Measurements from ENCODE around the gene NDUFS7. TPM values are rescaled to one million over a fixed set of nuclear protein-coding genes. Genes with fewer than 3 reads are reported as not detected.
"Not testable (repeated sequence)": the region's sequence is repeated elsewhere in the genome, so short reads cannot be mapped to it uniquely, and the experiment has no call there.

The NDUFS7 gene
- total and polyA plus RNA-seq, 2 donors (not counting 3 experiments of a cell fraction or from before 2014, with no cell fraction given) = 101 to 224 TPM

- peaks cover 83% of the 10 kb centered on the region for H3K79me2 ChIP-seq (ENCODE audit: control insufficient read depth, insufficient read depth, low read length)
- BruUV-seq (replicated peaks) = no TSS peak
- H3K9ac ChIP-seq (replicated peaks; ENCODE audit: extremely low read depth, insufficient read depth, low read length) = no peak overlapping the region
- no peak overlapping the region for H3K4me3 ChIP-seq (replicated peaks in 1 of 3; ENCODE audit: insufficient read depth in 1 of 3, low read depth in 1 of 3, low read length in 3 of 3)
- H3K4me1 ChIP-seq (ENCODE audit: control insufficient read depth, extremely low read depth, insufficient read depth, low read length) = peaks cover 19% of the 10 kb centered on the region
- no peaks in the 10 kb centered on the region for H4K20me1 ChIP-seq (replicated peaks; ENCODE audit: control insufficient read depth, extremely low read depth, insufficient read depth, low read length)
- TF ChIP-seq EZH2 (IDR thresholded peaks at IDR 0.05; ENCODE audit: borderline replicate concordance, low read depth, low read length, severe bottlenecking) = no peak
- TF ChIP-seq, protein P1, sequence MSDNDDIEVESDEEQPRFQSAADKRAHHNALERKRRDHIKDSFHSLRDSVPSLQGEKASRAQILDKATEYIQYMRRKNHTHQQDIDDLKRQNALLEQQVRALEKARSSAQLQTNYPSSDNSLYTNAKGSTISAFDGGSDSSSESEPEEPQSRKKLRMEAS (IDR thresholded peaks at IDR 0.05; ENCODE audit: insufficient read depth, insufficient read length) = no peak
- no peak for TF ChIP-seq CTCF (IDR thresholded peaks at IDR 0.05; ENCODE audit: extremely low read depth in 1 of 2, insufficient read depth in 1 of 2, low read depth in 1 of 2, low read length in 2 of 2)
- TF ChIP-seq JUN (IDR thresholded peaks at IDR 0.05; ENCODE audit: borderline replicate concordance, insufficient read depth, insufficient read length, low read depth) = no peak
- TF ChIP-seq POLR2A (IDR thresholded peaks at IDR 0.05; ENCODE audit: low read depth, low read length) = no peak
- no peak for TF ChIP-seq FOS (IDR thresholded peaks at IDR 0.05; ENCODE audit: borderline replicate concordance, insufficient read depth, low read length)
- TF ChIP-seq MYC (IDR thresholded peaks at IDR 0.05; ENCODE audit: low read depth, low read length) = no peak
- no peak for TF ChIP-seq GATA2 (IDR thresholded peaks at IDR 0.05; ENCODE audit: insufficient read depth, insufficient read length, low read depth, low read length)
- no peak for TF ChIP-seq POLR2AphosphoS5 (IDR thresholded peaks at IDR 0.05; ENCODE audit: insufficient read depth, low read depth, low read length)
- H3K36me3 ChIP-seq (ENCODE audit: control insufficient read depth in 2 of 2, extremely low read depth in 1 of 2, insufficient read depth in 2 of 2, low read length in 2 of 2) = peaks cover 17 to 57% of the 10 kb centered on the region in 2 experiments
- POLR2A ChIA-PET = no interaction called here
- no peak for DNase-seq (ENCODE audit: low read depth, low spot score)
- CTCF ChIA-PET = no interaction called here
- no peak overlapping the region for H3K27ac ChIP-seq (ENCODE audit: insufficient read depth, low read depth, low read length)
- no peak overlapping the region for H3K4me2 ChIP-seq (ENCODE audit: insufficient read depth, low read length)
- dilution Hi-C loops (cut with MboI; ENCODE audit: extremely low pct_ligation_motif_present, low sequenced_read_pairs) (no loop called here), intact Hi-C loops (cut with micrococcal nuclease) (no loop called here)
- no peaks in the 10 kb centered on the region for H3K27me3 ChIP-seq (ENCODE audit: control insufficient read depth in 2 of 2, insufficient read depth in 2 of 2, low read length in 2 of 2)
- no peak overlapping the region for H2AFZ ChIP-seq (ENCODE audit: low read depth, low read length)
- FAIRE-seq = no peak
- no peaks in the 10 kb centered on the region for H3K9me3 ChIP-seq (replicated peaks; ENCODE audit: control insufficient read depth, insufficient read depth, low read length)
- no peaks in the 10 kb centered on the region for H3K9me1 ChIP-seq (replicated peaks; ENCODE audit: control insufficient read depth, extremely low read depth, insufficient read depth, low read length)
Observed at GRCh38 chr19:1418951-1419738, 35.4 kb downstream of the NDUFS7 start.

GRCh38 chr19:1420085-1420484 is 36.4 kb downstream of the NDUFS7 start:
- H2AFZ ChIP-seq (ENCODE audit: low read depth, low read length); H3K9me1 ChIP-seq (replicated peaks; ENCODE audit: control insufficient read depth, extremely low read depth, insufficient read depth, low read length); H4K20me1 ChIP-seq (replicated peaks; ENCODE audit: control insufficient read depth, extremely low read depth, insufficient read depth, low read length); POLR2A ChIA-PET; H3K4me2 ChIP-seq (ENCODE audit: insufficient read depth, low read length); H3K4me3 ChIP-seq (replicated peaks in 1 of 3; ENCODE audit: insufficient read depth in 1 of 3, low read depth in 1 of 3, low read length in 3 of 3); H3K9me3 ChIP-seq (replicated peaks; ENCODE audit: control insufficient read depth, insufficient read depth, low read length); intact Hi-C loops (cut with micrococcal nuclease); FAIRE-seq; H3K27me3 ChIP-seq (ENCODE audit: control insufficient read depth in 2 of 2, insufficient read depth in 2 of 2, low read length in 2 of 2); H3K9ac ChIP-seq (replicated peaks; ENCODE audit: extremely low read depth, insufficient read depth, low read length); BruUV-seq (replicated peaks); H3K27ac ChIP-seq (ENCODE audit: insufficient read depth, low read depth, low read length); DNase-seq (ENCODE audit: low read depth, low spot score); dilution Hi-C loops (cut with MboI; ENCODE audit: extremely low pct_ligation_motif_present, low sequenced_read_pairs): not testable (repeated sequence)
- Histone ChIP-seq H3K79me2 (ENCODE audit: control insufficient read depth, insufficient read depth, low read length) (peaks cover 79% of the 10 kb centered on the region), H3K4me1 (ENCODE audit: control insufficient read depth, extremely low read depth, insufficient read depth, low read length) (peaks cover 15% of the 10 kb centered on the region), H3K36me3 (ENCODE audit: control insufficient read depth in 2 of 2, extremely low read depth in 1 of 2, insufficient read depth in 2 of 2, low read length in 2 of 2) (peaks cover 21 to 61% of the 10 kb centered on the region in 2 experiments)
- CTCF ChIA-PET = interaction anchor here (0.6 kb wide), 1 partner anchor 11 kb away, joined by 3 read pairs; no protein-coding TSS in a partner anchor
